ENCODE results near the gene SGIP1. TPM values are rescaled to one million over a fixed set of nuclear protein-coding genes. Genes with fewer than 3 reads are reported as not detected.

The SGIP1 gene
- total and polyA plus RNA-seq, 2 of the 4 experiments (the other 2 are of a cell fraction): 27.1 to 42.7 TPM

DNA sequence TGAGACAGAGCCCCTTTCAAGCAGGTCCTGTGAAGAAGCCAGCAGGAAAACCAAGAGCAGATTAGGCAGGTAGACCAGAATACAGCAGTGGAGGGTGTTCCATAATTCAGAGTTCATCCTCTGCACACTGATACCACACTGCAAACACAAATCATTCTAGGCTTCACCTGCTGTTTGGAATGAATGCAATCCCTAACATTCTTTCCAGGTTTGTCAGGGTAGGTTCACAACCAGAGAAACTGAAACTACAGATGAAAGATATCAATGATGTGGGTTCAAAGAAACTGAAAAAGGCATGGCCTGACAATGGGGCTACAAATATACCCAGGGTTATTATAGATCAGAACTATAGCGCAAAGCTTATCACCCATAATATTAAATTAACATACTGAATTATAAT, 8.9 kb upstream of the SGIP1 start:
- Histone ChIP-seq H4K8ac (ENCODE audit: low read depth in 2 of 2, low read length in 2 of 2) (peak overlapping the region in 1 of 2 experiments; percentile 6; a peak in 2 of 4 replicates), H3K14ac (replicated peaks; ENCODE audit: low read depth, low read length) (peak overlapping the region; percentile 24; the same call in 1 of the 2 replicates), H3K79me1 (ENCODE audit: low read depth in 1 of 2, low read length in 2 of 2) (peaks cover 3 to 17% of the 10 kb centered on the region in 2 experiments; a peak in 3 of 4 replicates), H3K4me1 (ENCODE audit: control insufficient read depth, insufficient read depth, low read length) (peaks cover 9% of the 10 kb centered on the region), H2BK15ac (ENCODE audit: low read depth, low read length) (peak overlapping the region; percentile 31; the same call in 2 of the 3 replicates), H3K36me3 (ENCODE audit: control insufficient read depth, insufficient read depth, low read length) (no peaks in the 10 kb centered on the region; the same call in 1 of the 2 replicates), H2AFZ (replicated peaks; ENCODE audit: low read length, poor library complexity) (no peak overlapping the region), H2BK5ac (ENCODE audit: low read depth, low read length, poor library complexity, severe bottlenecking) (peak overlapping the region; percentile 12), H4K20me1 (ENCODE audit: insufficient read depth, low read length) (no peaks in the 10 kb centered on the region), H3K9ac (ENCODE audit: low read depth, low read length) (no peak overlapping the region), H3K9me1 (ENCODE audit: insufficient read depth, low read length) (peaks cover 3% of the 10 kb centered on the region; the same call in 1 of the 2 replicates), H3K4me2 (ENCODE audit: low read depth, low read length) (no peak overlapping the region), H2BK20ac (ENCODE audit: low read depth, low read length) (peak overlapping the region; percentile 11), H3K18ac (ENCODE audit: low read depth, low read length) (no peak overlapping the region), H3K4ac (ENCODE audit: low read depth, low read length) (peak overlapping the region; percentile 30; the same call in 1 of the 2 replicates), H2AK9ac (replicated peaks; ENCODE audit: low read depth, low read length, poor library complexity) (no peak overlapping the region), H3K9me3 (ENCODE audit: control insufficient read depth, insufficient read depth, low read length) (peaks cover 5% of the 10 kb centered on the region), H3K4me3 (ENCODE audit: insufficient read depth, low read depth, low read length) (no peak overlapping the region), H3K23ac (ENCODE audit: low read depth, low read length) (no peak overlapping the region), H3K56ac (ENCODE audit: extremely low read depth, insufficient read depth, low read length) (no peak overlapping the region), H2AK5ac (ENCODE audit: low read depth, low read length) (no peak overlapping the region; the same call in 1 of the 2 replicates), H4K91ac (ENCODE audit: insufficient read depth, low read depth, low read length) (0 out of 2 replicates have a peak overlapping the region, but pooled peaks have one; percentile 45), H2BK120ac (ENCODE audit: low read depth, low read length) (peak overlapping the region; percentile 41), H4K5ac (ENCODE audit: low read depth, low read length) (no peak overlapping the region), H3K27ac (ENCODE audit: insufficient read depth, low read length) (no peak overlapping the region), H3K27me3 (ENCODE audit: control insufficient read depth, insufficient read depth, low read length) (no peaks in the 10 kb centered on the region)
- BruUV-seq (replicated peaks): no TSS peak
- ChIA-PET POLR2A (ENCODE audit: unreplicated experiment) (no interaction called here), CTCF (no interaction called here)
- dilution Hi-C loops (cut with HindIII; ENCODE audit: low sequenced_read_pairs, unreplicated experiment): no loop called here
- in situ Hi-C loops (cut with MboI; ENCODE audit: low sequenced_read_pairs): loop anchor here (25.0 kb wide), 1 partner anchor 412 kb away; no protein-coding TSS in a partner anchor
- no peak for DNase-seq
- WGBS, 2 experiments (ENCODE audit: extremely low coverage in 2 of 2, insufficient read length in 1 of 2): no CpG with 5 or more reads among the region's 1 CpG
- ATAC-seq (ENCODE audit: low read depth): no peak
- TF ChIP-seq CHD1 (IDR thresholded peaks at IDR 0.05; ENCODE audit: low read depth, low read length) (no peak), CTCF (conservative IDR thresholded peaks at IDR 0.05; ENCODE audit: low read depth, low read length) (no peak), SMC3 (IDR thresholded peaks at IDR 0.05; ENCODE audit: low read depth, low read length) (no peak), RCOR1 (IDR thresholded peaks at IDR 0.05; ENCODE audit: insufficient replicate concordance, low read length) (no peak), RAD21 (IDR thresholded peaks at IDR 0.05; ENCODE audit: low read length) (no peak), RFX5 (IDR thresholded peaks at IDR 0.05; ENCODE audit: low read depth, low read length) (no peak), MXI1 (IDR thresholded peaks at IDR 0.05; ENCODE audit: borderline replicate concordance, low read depth, low read length) (no peak), MAZ (IDR thresholded peaks at IDR 0.05; ENCODE audit: borderline replicate concordance, low read depth, low read length) (no peak), POLR2A (IDR thresholded peaks at IDR 0.05; ENCODE audit: low read depth, low read length) (no peak), BHLHE40 (IDR thresholded peaks at IDR 0.05; ENCODE audit: low read depth, low read length) (no peak), FOS (IDR thresholded peaks at IDR 0.05; ENCODE audit: low read depth, low read length) (no peak), CEBPB (IDR thresholded peaks at IDR 0.05; ENCODE audit: low read depth, low read length) (no peak), MAFK (IDR thresholded peaks at IDR 0.05; ENCODE audit: low read depth, low read length) (no peak), ELK1 (IDR thresholded peaks at IDR 0.05; ENCODE audit: borderline replicate concordance, low read depth, low read length) (no peak), NFE2L2 (IDR thresholded peaks at IDR 0.05; ENCODE audit: low read depth, low read length) (no peak)
- TF ChIP-seq, protein P1, sequence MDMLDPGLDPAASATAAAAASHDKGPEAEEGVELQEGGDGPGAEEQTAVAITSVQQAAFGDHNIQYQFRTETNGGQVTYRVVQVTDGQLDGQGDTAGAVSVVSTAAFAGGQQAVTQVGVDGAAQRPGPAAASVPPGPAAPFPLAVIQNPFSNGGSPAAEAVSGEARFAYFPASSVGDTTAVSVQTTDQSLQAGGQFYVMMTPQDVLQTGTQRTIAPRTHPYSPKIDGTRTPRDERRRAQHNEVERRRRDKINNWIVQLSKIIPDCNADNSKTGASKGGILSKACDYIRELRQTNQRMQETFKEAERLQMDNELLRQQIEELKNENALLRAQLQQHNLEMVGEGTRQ (IDR thresholded peaks at IDR 0.05; ENCODE audit: low read depth, low read length): no peak
- intact Hi-C loops (cut with micrococcal nuclease): no loop called here

Data from IMR-90 (cell line).